Lower lobe of right lung (tissue), 2 donors: ENCODE measurements around the gene BAG3. TPM values are rescaled to one million over a fixed set of nuclear protein-coding genes. Genes with fewer than 3 reads are reported as not detected.

Experiments used
- ATAC-seq, 2 donors: fragments of 200-7000 bp; cut with Tn5 transposase; one replicate each; pipeline ENCODE4 v1.9.1; 2020 to 2022; ENCODE audit warnings: mild to moderate bottlenecking in 2 of 2, moderate library complexity in 2 of 2
- DNase-seq: peaks from one replicate; pipeline ENCODE4 v3.0.0-alpha.2; 2020
- H3K27ac ChIP-seq: fragments of 200-600 bp; one replicate; pipeline ENCODE4 v1.8.0; 2022
- H3K27me3 ChIP-seq: fragments of 200-600 bp; one replicate; pipeline ENCODE4 v1.8.0; 2022; ENCODE audit warnings: low read depth
- H3K36me3 ChIP-seq: fragments of 200-600 bp; one replicate; pipeline ENCODE4 v1.8.0; 2022; ENCODE audit warnings: mild to moderate bottlenecking
- H3K4me1 ChIP-seq: fragments of 200-600 bp; one replicate; pipeline ENCODE4 v1.8.0; 2022
- H3K4me3 ChIP-seq: fragments of 200-600 bp; one replicate; pipeline ENCODE4 v1.8.0; 2022; ENCODE audit warnings: mild to moderate bottlenecking
- H3K9me3 ChIP-seq: fragments of 200-600 bp; one replicate; pipeline ENCODE4 v1.8.0; 2022
- CTCF ChIP-seq: fragments of 200-600 bp; IDR thresholded peaks from one replicate; pipeline ENCODE4 v1.8.0; 2022; ENCODE audit warnings: antibody characterized with exemption, mild to moderate bottlenecking
- intact Hi-C: fragments of 100-400 bp; cut with DNase I; formaldehyde crosslinking; loops from one replicate; pipeline ENCODE4 v1.11.0; 2022
- total RNA-seq: library from RNA; stranded (reverse); fragmentation: NEBNext Ultra II Directional; extraction: Animal tissue kit (Norgen Biotek cat#: 25700); gene quantifications from one replicate; pipeline ENCODE4 v1.2.1, GENCODE V29; 2021
- donor health status: DM: no; HTN: yes; CAD: no; lungs with severe emphysema.

Gene BAG3
- total RNA-seq, 1 donor from 2014 or later: 30.2 TPM

GRCh38 chr10:119651514-119652360 is 557 bp downstream of the BAG3 start:
- no peak for TF ChIP-seq CTCF
- Histone ChIP-seq H3K9me3 (no peaks in the 10 kb centered on the region), H3K27me3 (no peaks in the 10 kb centered on the region), H3K27ac (peak overlapping the region; percentile 95), H3K4me3 (peak overlapping the region; percentile 90), H3K4me1 (peaks cover 40% of the 10 kb centered on the region), H3K36me3 (peaks cover 1% of the 10 kb centered on the region)
- DNase-seq (peak; percentile 62), ATAC-seq (peak; percentile 31 to 37)
- intact Hi-C loops: no loop called here

- no peaks in the 10 kb centered on the region for H3K27me3 ChIP-seq
- ATAC-seq: peak in 1 of 2 donors; percentile 55
- intact Hi-C loops: no loop called here
- H3K4me3 ChIP-seq: peak overlapping the region; percentile 90
- H3K36me3 ChIP-seq: peaks cover 7% of the 10 kb centered on the region
- H3K9me3 ChIP-seq: no peaks in the 10 kb centered on the region
- H3K4me1 ChIP-seq: peaks cover 45% of the 10 kb centered on the region
- no peak for DNase-seq
- TF ChIP-seq CTCF: peak; percentile 35
- peak overlapping the region; percentile 95 for H3K27ac ChIP-seq
Measured at GRCh38 chr10:119652361-119652730, 1.2 kb downstream of the BAG3 start.

- DNase-seq: no peak
- Histone ChIP-seq H3K27me3 (no peaks in the 10 kb centered on the region), H3K4me3 (peak overlapping the region; percentile 90), H3K36me3 (peaks cover 14% of the 10 kb centered on the region), H3K27ac (peak overlapping the region; percentile 95), H3K4me1 (peaks cover 53% of the 10 kb centered on the region), H3K9me3 (no peaks in the 10 kb centered on the region)
- intact Hi-C loops: no loop called here
- no peak for TF ChIP-seq CTCF
- ATAC-seq: no peak
Measured at GRCh38 chr10:119653209-119653608, 2.0 kb downstream of the BAG3 start.

- DNase-seq: no peak
- Histone ChIP-seq H3K27me3 (no peaks in the 10 kb centered on the region), H3K36me3 (peaks cover 14% of the 10 kb centered on the region), H3K4me3 (peak overlapping the region; percentile 90), H3K4me1 (peaks cover 60% of the 10 kb centered on the region), H3K9me3 (no peaks in the 10 kb centered on the region), H3K27ac (peak overlapping the region; percentile 51)
- TF ChIP-seq CTCF: no peak
- intact Hi-C loops: no loop called here
- no peak for ATAC-seq
Measured at GRCh38 chr10:119653916-119654315, 2.7 kb downstream of the BAG3 start.

- peak; percentile 77 for DNase-seq
- peak overlapping the region; percentile 90 for H3K4me3 ChIP-seq
- intact Hi-C loops: no loop called here
- peaks cover 67% of the 10 kb centered on the region for H3K4me1 ChIP-seq
- no peak for TF ChIP-seq CTCF
- H3K36me3 ChIP-seq: peaks cover 14% of the 10 kb centered on the region
- H3K9me3 ChIP-seq: no peaks in the 10 kb centered on the region
- peak overlapping the region; percentile 68 for H3K27ac ChIP-seq
- H3K27me3 ChIP-seq: no peaks in the 10 kb centered on the region
- peak; percentile 56 to 69 for ATAC-seq
Measured at GRCh38 chr10:119654540-119654939, 3.4 kb downstream of the BAG3 start.
